ENCODE data around the gene SPATA20.

DNA sequence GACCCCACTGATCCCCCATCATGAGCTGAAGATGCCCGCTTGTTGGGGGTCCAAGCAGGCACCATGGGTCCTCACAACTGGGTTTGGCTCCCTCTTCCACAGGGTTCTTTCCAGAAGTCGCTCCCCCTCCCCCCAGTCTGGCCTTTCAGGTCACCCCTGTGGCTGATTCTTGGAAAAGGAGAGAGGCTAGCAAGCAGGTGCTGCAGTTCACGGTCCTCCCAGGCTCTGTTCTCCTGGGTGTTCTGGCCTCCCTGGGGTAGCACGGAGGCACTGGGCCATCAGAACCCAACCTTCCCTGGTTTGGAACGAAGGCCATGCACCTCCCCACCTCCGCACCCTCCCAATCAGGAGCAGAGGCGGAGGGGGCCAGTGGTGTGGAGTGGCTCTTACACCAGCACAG is 32.4 kb downstream of the SPATA20 start:
- TF ChIP-seq, protein P1, sequence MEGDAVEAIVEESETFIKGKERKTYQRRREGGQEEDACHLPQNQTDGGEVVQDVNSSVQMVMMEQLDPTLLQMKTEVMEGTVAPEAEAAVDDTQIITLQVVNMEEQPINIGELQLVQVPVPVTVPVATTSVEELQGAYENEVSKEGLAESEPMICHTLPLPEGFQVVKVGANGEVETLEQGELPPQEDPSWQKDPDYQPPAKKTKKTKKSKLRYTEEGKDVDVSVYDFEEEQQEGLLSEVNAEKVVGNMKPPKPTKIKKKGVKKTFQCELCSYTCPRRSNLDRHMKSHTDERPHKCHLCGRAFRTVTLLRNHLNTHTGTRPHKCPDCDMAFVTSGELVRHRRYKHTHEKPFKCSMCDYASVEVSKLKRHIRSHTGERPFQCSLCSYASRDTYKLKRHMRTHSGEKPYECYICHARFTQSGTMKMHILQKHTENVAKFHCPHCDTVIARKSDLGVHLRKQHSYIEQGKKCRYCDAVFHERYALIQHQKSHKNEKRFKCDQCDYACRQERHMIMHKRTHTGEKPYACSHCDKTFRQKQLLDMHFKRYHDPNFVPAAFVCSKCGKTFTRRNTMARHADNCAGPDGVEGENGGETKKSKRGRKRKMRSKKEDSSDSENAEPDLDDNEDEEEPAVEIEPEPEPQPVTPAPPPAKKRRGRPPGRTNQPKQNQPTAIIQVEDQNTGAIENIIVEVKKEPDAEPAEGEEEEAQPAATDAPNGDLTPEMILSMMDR (conservative IDR thresholded peaks at IDR 0.05; ENCODE audit: low read depth, low read length), result no peak
- no peak for TF ChIP-seq RCOR1 (IDR thresholded peaks at IDR 0.05; ENCODE audit: insufficient replicate concordance, low read length)
- TF ChIP-seq POLR2A (IDR thresholded peaks at IDR 0.05; ENCODE audit: low read depth, low read length), result no peak
- no peak for TF ChIP-seq MXI1 (IDR thresholded peaks at IDR 0.05; ENCODE audit: borderline replicate concordance, low read depth, low read length)
- TF ChIP-seq CEBPB (IDR thresholded peaks at IDR 0.05; ENCODE audit: low read depth, low read length), result no peak
- TF ChIP-seq, protein P2, sequence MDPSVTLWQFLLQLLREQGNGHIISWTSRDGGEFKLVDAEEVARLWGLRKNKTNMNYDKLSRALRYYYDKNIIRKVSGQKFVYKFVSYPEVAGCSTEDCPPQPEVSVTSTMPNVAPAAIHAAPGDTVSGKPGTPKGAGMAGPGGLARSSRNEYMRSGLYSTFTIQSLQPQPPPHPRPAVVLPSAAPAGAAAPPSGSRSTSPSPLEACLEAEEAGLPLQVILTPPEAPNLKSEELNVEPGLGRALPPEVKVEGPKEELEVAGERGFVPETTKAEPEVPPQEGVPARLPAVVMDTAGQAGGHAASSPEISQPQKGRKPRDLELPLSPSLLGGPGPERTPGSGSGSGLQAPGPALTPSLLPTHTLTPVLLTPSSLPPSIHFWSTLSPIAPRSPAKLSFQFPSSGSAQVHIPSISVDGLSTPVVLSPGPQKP (IDR thresholded peaks at IDR 0.05; ENCODE audit: borderline replicate concordance, low read depth, low read length), result no peak
- TF ChIP-seq RFX5 (IDR thresholded peaks at IDR 0.05; ENCODE audit: low read depth, low read length), result no peak
- no peak for TF ChIP-seq SMC3 (IDR thresholded peaks at IDR 0.05; ENCODE audit: low read depth, low read length)
- no peak for TF ChIP-seq RAD21 (IDR thresholded peaks at IDR 0.05; ENCODE audit: low read length)
- no peak for TF ChIP-seq MAFK (IDR thresholded peaks at IDR 0.05; ENCODE audit: low read depth, low read length)
- TF ChIP-seq CHD1 (IDR thresholded peaks at IDR 0.05; ENCODE audit: low read depth, low read length), result no peak
- TF ChIP-seq USF2 (IDR thresholded peaks at IDR 0.05; ENCODE audit: low read depth, low read length), result no peak
- TF ChIP-seq MAZ (IDR thresholded peaks at IDR 0.05; ENCODE audit: borderline replicate concordance, low read depth, low read length), result no peak
